ENCODE results near the gene GNG7.

- TF ChIP-seq CTCF (conservative IDR thresholded peaks at IDR 0.05 in 1 of 2, IDR thresholded peaks at IDR 0.05 in 1 of 2; ENCODE audit: extremely low read depth in 1 of 2, insufficient read depth in 1 of 2, low read depth in 1 of 2, low read length in 2 of 2) (no peak), EZH2 (IDR thresholded peaks at IDR 0.05; ENCODE audit: borderline replicate concordance, low read length) (no peak)
Observed at GRCh38 chr19:2584002-2584401, 118.5 kb downstream of the GNG7 start.

Data from mammary epithelial cell (primary cell).